HCEC 1CT (cell line): Measurements from ENCODE around the gene KRR1.
A peak's percentile ranks its signal among the peaks of the same experiment; 100 is the strongest.

ENCODE experiments used
- DNase-seq: peaks from one replicate; pipeline ENCODE4 v3.0.0-alpha.2; 2017

The KRR1 gene

GRCh38 chr12:75511116-75512048, at the start of gene KRR1:
TSS of gene KRR1 (minus strand) at chr12:75511609. CDS start at chr12:75511597, 12 bp downstream.
- DNase-seq, result peak; percentile 98

GRCh38 chr12:75560167-75560566, 48.8 kb upstream of the KRR1 start:
- DNase-seq, result peak; percentile 55

- no peak for DNase-seq
These were observed 46.9 kb upstream of the KRR1 start for GRCh38 chr12:75558287-75558686.

- no peak for DNase-seq
These were observed 45.0 kb upstream of the KRR1 start for GRCh38 chr12:75556311-75556899.

- no peak for DNase-seq
These were observed 43.1 kb upstream of the KRR1 start for GRCh38 chr12:75554556-75554880.

- DNase-seq, result no peak
These were observed 42.6 kb upstream of the KRR1 start for GRCh38 chr12:75553836-75554555.

- no peak for DNase-seq
These were observed 42.0 kb upstream of the KRR1 start for GRCh38 chr12:75553398-75553797.

- no peak for DNase-seq
These were observed 40.1 kb upstream of the KRR1 start for GRCh38 chr12:75551477-75551876.

- peak; percentile 23 for DNase-seq
These were observed 39.2 kb upstream of the KRR1 start for GRCh38 chr12:75550401-75551240.

- DNase-seq, result no peak
These were observed 38.6 kb upstream of the KRR1 start for GRCh38 chr12:75549989-75550388.

GRCh38 chr12:75548879-75549278, 37.5 kb upstream of the KRR1 start:
- DNase-seq, result no peak

- no peak for DNase-seq
These were observed 34.2 kb upstream of the KRR1 start for GRCh38 chr12:75545636-75546035.

GRCh38 chr12:75543529-75543928, 32.1 kb upstream of the KRR1 start:
- no peak for DNase-seq

GRCh38 chr12:75542942-75543341, 31.5 kb upstream of the KRR1 start:
- no peak for DNase-seq

GRCh38 chr12:75539889-75540288, 28.5 kb upstream of the KRR1 start:
- no peak for DNase-seq

- no peak for DNase-seq
These were observed 21.8 kb upstream of the KRR1 start for GRCh38 chr12:75533239-75533638.

GRCh38 chr12:75529826-75530225, 18.4 kb upstream of the KRR1 start:
- DNase-seq, result no peak

GRCh38 chr12:75529316-75529715, 17.9 kb upstream of the KRR1 start:
- no peak for DNase-seq

- no peak for DNase-seq
These were observed 17.3 kb upstream of the KRR1 start for GRCh38 chr12:75528692-75529091.

- no peak for DNase-seq
These were observed 16.9 kb upstream of the KRR1 start for GRCh38 chr12:75528272-75528671.

- DNase-seq, result peak; percentile 66
These were observed 15.5 kb upstream of the KRR1 start for GRCh38 chr12:75526655-75527511.

- DNase-seq, result no peak
These were observed 13.9 kb upstream of the KRR1 start for GRCh38 chr12:75525263-75525662.
